ENCODE results near the gene SPATA13.

The SPATA13 gene

GRCh38 chr13:24178847-24179485 is 18.4 kb downstream of the SPATA13 start:
- no peak for TF ChIP-seq CTCF (IDR thresholded peaks at IDR 0.05)
- no peaks in the 10 kb centered on the region for H3K27me3 ChIP-seq
- no peaks in the 10 kb centered on the region for H3K9me3 ChIP-seq
- no peaks in the 10 kb centered on the region for H3K4me1 ChIP-seq
- no peaks in the 10 kb centered on the region for H3K36me3 ChIP-seq
- no peak overlapping the region for H3K27ac ChIP-seq
- intact Hi-C loops (cut with DNase I; ENCODE audit: low total_unique reads): no loop called here
- H3K4me3 ChIP-seq: no peak overlapping the region
- DNase-seq: no peak

GRCh38 chr13:24179486-24179850 is 18.9 kb downstream of the SPATA13 start:
- TF ChIP-seq CTCF (IDR thresholded peaks at IDR 0.05): no peak
- H3K27me3 ChIP-seq: no peaks in the 10 kb centered on the region
- no peak overlapping the region for H3K4me3 ChIP-seq
- H3K27ac ChIP-seq: no peak overlapping the region
- H3K4me1 ChIP-seq: no peaks in the 10 kb centered on the region
- no peaks in the 10 kb centered on the region for H3K36me3 ChIP-seq
- H3K9me3 ChIP-seq: no peaks in the 10 kb centered on the region
- DNase-seq: no peak
- intact Hi-C loops (cut with DNase I; ENCODE audit: low total_unique reads): no loop called here

GRCh38 chr13:24180750-24181377 is 20.3 kb downstream of the SPATA13 start:
- no peaks in the 10 kb centered on the region for H3K36me3 ChIP-seq
- H3K9me3 ChIP-seq: no peaks in the 10 kb centered on the region
- H3K27me3 ChIP-seq: no peaks in the 10 kb centered on the region
- no peak overlapping the region for H3K4me3 ChIP-seq
- H3K27ac ChIP-seq: no peak overlapping the region
- TF ChIP-seq CTCF (IDR thresholded peaks at IDR 0.05): no peak
- no peak for DNase-seq
- intact Hi-C loops (cut with DNase I; ENCODE audit: low total_unique reads): no loop called here
- H3K4me1 ChIP-seq: no peaks in the 10 kb centered on the region

- no peaks in the 10 kb centered on the region for H3K36me3 ChIP-seq
- TF ChIP-seq CTCF (IDR thresholded peaks at IDR 0.05): no peak
- intact Hi-C loops (cut with DNase I; ENCODE audit: low total_unique reads): no loop called here
- no peak overlapping the region for H3K4me3 ChIP-seq
- H3K27ac ChIP-seq: no peak overlapping the region
- H3K9me3 ChIP-seq: no peaks in the 10 kb centered on the region
- H3K4me1 ChIP-seq: no peaks in the 10 kb centered on the region
- no peaks in the 10 kb centered on the region for H3K27me3 ChIP-seq
- no peak for DNase-seq
Observed at GRCh38 chr13:24181991-24182702, 21.6 kb downstream of the SPATA13 start.

- intact Hi-C loops (cut with DNase I; ENCODE audit: low total_unique reads): no loop called here
- no peak overlapping the region for H3K27ac ChIP-seq
Observed at GRCh38 chr13:24182703-24183081, 22.2 kb downstream of the SPATA13 start.

More at GRCh38 chr13:24182703-24183081, 22.2 kb downstream of the SPATA13 start:
- Histone ChIP-seq H3K27me3 (no peaks in the 10 kb centered on the region), H3K36me3 (no peaks in the 10 kb centered on the region), H3K4me1 (no peaks in the 10 kb centered on the region), H3K4me3 (no peak overlapping the region), H3K9me3 (no peaks in the 10 kb centered on the region)
- no peak for DNase-seq
- TF ChIP-seq CTCF (IDR thresholded peaks at IDR 0.05): no peak
